Activated CD4-positive, alpha-beta T cell treated with anti-CD3 and anti-CD28 coated beads, Interleukin-2, Interleukin-4, amounts not matched to agents 100 ng/mL and 50 ng/mL, durations not matched to agents 16 hours and 8 hours (primary cell): ENCODE data around the gene LRFN2.

ENCODE experiments used
- DNase-seq: peaks from one replicate; pipeline ENCODE4 v3.0.0-alpha.2; 2020; ENCODE audit warnings: low spot score

Gene LRFN2

GRCh38 chr6:40378725-40379074 is 208.5 kb downstream of the LRFN2 start:
- DNase-seq: no peak

GRCh38 chr6:40378071-40378724 is 209.0 kb downstream of the LRFN2 start:
- no peak for DNase-seq

GRCh38 chr6:40377173-40377806 is 209.9 kb downstream of the LRFN2 start:
- no peak for DNase-seq

- DNase-seq: no peak
Measured at GRCh38 chr6:40376113-40376650, 211.0 kb downstream of the LRFN2 start.

- DNase-seq: no peak
Measured at GRCh38 chr6:40373267-40373666, 213.9 kb downstream of the LRFN2 start.

GRCh38 chr6:40371621-40372020 is 215.5 kb downstream of the LRFN2 start:
- peak; percentile 48 for DNase-seq

- no peak for DNase-seq
Measured at GRCh38 chr6:40371095-40371494, 216.1 kb downstream of the LRFN2 start.

GRCh38 chr6:40369891-40370290 is 217.3 kb downstream of the LRFN2 start:
- DNase-seq: no peak

- no peak for DNase-seq
Measured at GRCh38 chr6:40369042-40369441, 218.1 kb downstream of the LRFN2 start.

GRCh38 chr6:40362859-40363258 is 224.3 kb downstream of the LRFN2 start:
- no peak for DNase-seq

GRCh38 chr6:40359808-40360207 is 227.4 kb downstream of the LRFN2 start:
- no peak for DNase-seq

- no peak for DNase-seq
Measured at GRCh38 chr6:40358473-40359460, 228.4 kb downstream of the LRFN2 start.

- DNase-seq: no peak
Measured at GRCh38 chr6:40356242-40356910, 230.8 kb downstream of the LRFN2 start.

- no peak for DNase-seq
Measured at GRCh38 chr6:40355532-40355931, 231.6 kb downstream of the LRFN2 start.

GRCh38 chr6:40355066-40355465 is 232.1 kb downstream of the LRFN2 start:
- DNase-seq: no peak

- no peak for DNase-seq
Measured at GRCh38 chr6:40353967-40354452, 233.2 kb downstream of the LRFN2 start.

GRCh38 chr6:40353197-40353966 is 233.8 kb downstream of the LRFN2 start:
- no peak for DNase-seq

- no peak for DNase-seq
Measured at GRCh38 chr6:40352527-40353170, 234.5 kb downstream of the LRFN2 start.

GRCh38 chr6:40352006-40352405 is 235.2 kb downstream of the LRFN2 start:
- DNase-seq: no peak

- no peak for DNase-seq
Measured at GRCh38 chr6:40350747-40351217, 236.4 kb downstream of the LRFN2 start.
